Measurements from ENCODE around the gene GRM7.
A peak's percentile ranks its signal among the peaks of the same experiment; 100 is the strongest.

The GRM7 gene

GRCh38 chr3:7307410-7307809 is 446.5 kb downstream of the GRM7 start:
- Histone ChIP-seq H3K27ac (ENCODE audit: low read depth, low read length) (no peak overlapping the region), H3K9ac (ENCODE audit: low read length) (no peak overlapping the region), H3K9me3 (ENCODE audit: low read length) (peaks cover 5% of the 10 kb centered on the region), H3K4me1 (ENCODE audit: insufficient read depth, low read length) (peaks cover 14% of the 10 kb centered on the region), H3K4me3 (ENCODE audit: low read depth in 1 of 2, low read length in 2 of 2) (no peak overlapping the region), H3K27me3 (ENCODE audit: control insufficient read depth in 1 of 2, insufficient read depth in 2 of 2, low read length in 2 of 2) (no peaks in the 10 kb centered on the region), H3K36me3 (ENCODE audit: insufficient read depth, low read length) (no peaks in the 10 kb centered on the region)

DNA sequence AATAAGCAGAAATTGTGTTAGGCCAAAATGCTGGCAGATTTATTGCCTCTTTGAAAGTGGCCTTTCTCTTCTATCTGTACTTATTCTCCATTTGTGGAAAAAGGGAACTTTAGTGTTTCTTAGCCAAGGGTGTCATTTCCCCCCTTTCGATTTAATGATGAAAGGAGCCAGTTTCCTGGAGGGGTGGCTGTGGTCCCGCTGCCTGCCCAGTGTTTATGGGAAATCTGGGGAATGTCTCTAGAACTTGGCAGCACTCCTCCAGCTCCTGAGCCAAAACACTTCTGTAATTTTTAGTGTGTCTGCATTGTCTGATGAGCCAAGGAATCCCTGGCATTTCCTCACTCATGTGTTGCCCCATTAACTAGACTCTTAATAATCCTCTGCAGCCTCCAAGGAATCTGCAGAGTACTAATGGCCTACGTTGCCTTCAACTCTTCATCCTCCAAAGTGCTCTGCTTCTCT is 448.8 kb downstream of the GRM7 start:
- no peaks in the 10 kb centered on the region for H3K36me3 ChIP-seq (ENCODE audit: insufficient read depth, low read length)

GRCh38 chr3:7315037-7315436 is 454.1 kb downstream of the GRM7 start:
- no peaks in the 10 kb centered on the region for H3K36me3 ChIP-seq (ENCODE audit: insufficient read depth, low read length)
- no peaks in the 10 kb centered on the region for H3K27me3 ChIP-seq (ENCODE audit: control insufficient read depth in 1 of 2, insufficient read depth in 2 of 2, low read length in 2 of 2)
- H3K27ac ChIP-seq (ENCODE audit: low read depth, low read length), result no peak overlapping the region
- H3K4me3 ChIP-seq (ENCODE audit: low read depth in 1 of 2, low read length in 2 of 2), result no peak overlapping the region
- no peak overlapping the region for H3K9ac ChIP-seq (ENCODE audit: low read length)
- peaks cover under 1% of the 10 kb centered on the region for H3K4me1 ChIP-seq (ENCODE audit: insufficient read depth, low read length)
- H3K9me3 ChIP-seq (ENCODE audit: low read length), result no peaks in the 10 kb centered on the region

More for the DNA sequence above, 448.8 kb downstream of the GRM7 start:
- Histone ChIP-seq H3K4me3 (ENCODE audit: low read depth in 1 of 2, low read length in 2 of 2) (peak overlapping the region in 1 of 2 donors; percentile 20), H3K9me3 (ENCODE audit: low read length) (no peaks in the 10 kb centered on the region), H3K27ac (ENCODE audit: low read depth, low read length) (no peak overlapping the region), H3K9ac (ENCODE audit: low read length) (no peak overlapping the region), H3K27me3 (ENCODE audit: control insufficient read depth in 1 of 2, insufficient read depth in 2 of 2, low read length in 2 of 2) (no peaks in the 10 kb centered on the region), H3K4me1 (ENCODE audit: insufficient read depth, low read length) (peaks cover 14% of the 10 kb centered on the region)

DNA sequence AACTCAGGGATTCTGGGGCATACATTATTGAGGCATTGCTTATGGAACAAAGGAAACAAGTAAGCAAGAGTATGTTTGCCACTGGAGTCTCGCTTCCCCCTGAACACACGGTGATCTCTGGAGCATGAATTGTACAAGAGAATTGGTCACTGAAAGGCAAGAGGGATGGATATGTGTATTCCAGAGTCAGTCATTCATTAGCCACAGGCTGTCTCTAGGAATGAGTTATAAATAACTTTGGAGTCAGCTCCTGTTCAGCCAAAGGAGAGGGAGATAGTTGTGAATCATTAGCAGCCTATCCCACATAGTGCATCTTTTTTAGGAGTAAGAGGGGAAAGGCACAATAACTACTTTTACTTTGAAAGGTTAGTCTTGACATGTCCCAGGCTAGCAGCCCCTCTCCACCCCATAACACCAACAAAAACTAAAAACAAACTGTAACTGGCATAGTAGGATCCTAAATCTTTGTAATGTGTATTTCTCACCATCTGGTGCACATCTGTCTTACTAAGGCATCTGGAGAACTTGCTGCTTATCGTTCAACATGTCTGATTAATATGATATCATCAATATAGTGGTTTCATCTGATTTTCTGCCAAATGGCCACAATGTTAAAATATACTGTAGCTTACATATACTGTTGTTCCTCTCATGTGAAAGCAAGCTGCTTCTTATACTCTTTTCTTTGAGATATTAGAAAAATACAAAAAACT is 462.2 kb downstream of the GRM7 start:
- H3K9me3 ChIP-seq (ENCODE audit: low read length), result no peaks in the 10 kb centered on the region
- H3K9ac ChIP-seq (ENCODE audit: low read length), result no peak overlapping the region
- H3K27me3 ChIP-seq (ENCODE audit: control insufficient read depth in 1 of 2, insufficient read depth in 2 of 2, low read length in 2 of 2), result no peaks in the 10 kb centered on the region
- no peaks in the 10 kb centered on the region for H3K36me3 ChIP-seq (ENCODE audit: insufficient read depth, low read length)
- no peak overlapping the region for H3K4me3 ChIP-seq (ENCODE audit: low read depth in 1 of 2, low read length in 2 of 2)
- H3K27ac ChIP-seq (ENCODE audit: low read depth, low read length), result no peak overlapping the region
- no peaks in the 10 kb centered on the region for H3K4me1 ChIP-seq (ENCODE audit: insufficient read depth, low read length)

DNA sequence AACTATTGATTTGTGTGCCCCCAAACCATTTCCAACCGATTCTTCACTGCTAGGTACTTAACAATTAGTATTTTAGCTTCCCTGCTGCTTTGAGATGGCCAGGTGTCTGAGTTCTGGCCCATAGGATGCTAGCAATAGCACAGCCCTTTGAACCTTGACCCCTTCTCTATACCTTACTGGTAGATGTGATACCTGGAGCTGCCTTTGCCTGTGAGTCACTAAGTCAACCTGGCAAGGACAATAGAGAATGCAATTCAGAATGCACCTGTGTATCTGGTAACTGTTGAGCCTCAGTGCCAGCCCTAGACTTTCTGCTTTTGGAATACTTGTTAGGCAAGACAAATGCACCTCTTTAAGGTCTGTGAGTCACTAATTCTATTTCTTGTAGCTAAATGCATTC is 467.4 kb downstream of the GRM7 start:
- Histone ChIP-seq H3K4me1 (ENCODE audit: insufficient read depth, low read length) (no peaks in the 10 kb centered on the region), H3K36me3 (ENCODE audit: insufficient read depth, low read length) (no peaks in the 10 kb centered on the region)

DNA sequence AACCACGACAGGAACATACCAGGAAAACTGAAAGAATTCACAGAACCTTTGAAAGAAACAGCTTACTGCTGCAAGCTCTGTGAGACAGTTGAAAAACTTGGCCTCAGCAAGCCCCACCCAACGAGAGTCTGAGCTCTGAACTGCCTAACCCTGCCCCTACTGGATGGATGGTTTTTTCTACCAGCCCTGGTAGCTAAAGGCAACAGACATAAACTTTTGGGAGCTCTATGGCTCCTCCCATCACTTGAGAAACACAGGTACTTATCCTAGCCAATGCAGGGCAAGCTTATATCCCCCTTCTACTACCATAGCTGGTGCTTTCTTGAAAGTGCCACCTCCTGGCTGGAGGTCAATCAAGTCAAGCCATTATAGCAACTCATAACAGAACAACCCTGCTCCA is 471.8 kb downstream of the GRM7 start:
- Histone ChIP-seq H3K27ac (ENCODE audit: low read depth, low read length) (no peak overlapping the region), H3K36me3 (ENCODE audit: insufficient read depth, low read length) (no peaks in the 10 kb centered on the region), H3K4me1 (ENCODE audit: insufficient read depth, low read length) (no peaks in the 10 kb centered on the region), H3K9me3 (ENCODE audit: low read length) (no peaks in the 10 kb centered on the region), H3K4me3 (ENCODE audit: low read depth in 1 of 2, low read length in 2 of 2) (no peak overlapping the region), H3K9ac (ENCODE audit: low read length) (no peak overlapping the region), H3K27me3 (ENCODE audit: control insufficient read depth in 1 of 2, insufficient read depth in 2 of 2, low read length in 2 of 2) (no peaks in the 10 kb centered on the region)

More for the DNA sequence above, 467.4 kb downstream of the GRM7 start:
- H3K4me3 ChIP-seq (ENCODE audit: low read depth in 1 of 2, low read length in 2 of 2), result no peak overlapping the region
- H3K27me3 ChIP-seq (ENCODE audit: control insufficient read depth in 1 of 2, insufficient read depth in 2 of 2, low read length in 2 of 2), result no peaks in the 10 kb centered on the region
- H3K27ac ChIP-seq (ENCODE audit: low read depth, low read length), result no peak overlapping the region
- H3K9me3 ChIP-seq (ENCODE audit: low read length), result no peaks in the 10 kb centered on the region
- no peak overlapping the region for H3K9ac ChIP-seq (ENCODE audit: low read length)

GRCh38 chr3:7333125-7333524 is 472.2 kb downstream of the GRM7 start:
- Histone ChIP-seq H3K9ac (ENCODE audit: low read length) (no peak overlapping the region), H3K36me3 (ENCODE audit: insufficient read depth, low read length) (no peaks in the 10 kb centered on the region)

DNA sequence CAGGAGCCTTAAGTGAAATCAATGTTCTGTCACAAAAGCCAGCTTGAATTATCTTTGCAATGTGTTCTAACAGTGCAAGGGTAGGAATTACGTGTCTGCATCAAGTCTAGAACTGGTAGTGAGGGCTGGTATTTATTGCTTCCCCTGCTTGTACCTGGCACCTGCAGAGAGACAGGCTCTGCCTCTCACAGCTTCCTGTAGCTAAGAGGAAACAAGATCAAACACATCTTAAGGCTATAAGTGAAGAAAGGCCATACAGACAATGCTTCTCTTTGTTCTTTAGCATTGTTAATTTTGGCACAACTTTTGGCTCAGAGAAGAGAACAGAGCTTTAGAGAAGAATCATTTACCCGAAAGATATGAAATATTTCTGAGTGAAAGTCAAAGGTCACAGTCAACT is 479.9 kb downstream of the GRM7 start:
- no peaks in the 10 kb centered on the region for H3K4me1 ChIP-seq (ENCODE audit: insufficient read depth, low read length)
- H3K36me3 ChIP-seq (ENCODE audit: insufficient read depth, low read length), result no peaks in the 10 kb centered on the region
- H3K27ac ChIP-seq (ENCODE audit: low read depth, low read length), result no peak overlapping the region
- H3K27me3 ChIP-seq (ENCODE audit: control insufficient read depth in 1 of 2, insufficient read depth in 2 of 2, low read length in 2 of 2), result no peaks in the 10 kb centered on the region
- no peak overlapping the region for H3K9ac ChIP-seq (ENCODE audit: low read length)
- no peak overlapping the region for H3K4me3 ChIP-seq (ENCODE audit: low read depth in 1 of 2, low read length in 2 of 2)
- H3K9me3 ChIP-seq (ENCODE audit: low read length), result no peaks in the 10 kb centered on the region

More at GRCh38 chr3:7333125-7333524, 472.2 kb downstream of the GRM7 start:
- no peaks in the 10 kb centered on the region for H3K27me3 ChIP-seq (ENCODE audit: control insufficient read depth in 1 of 2, insufficient read depth in 2 of 2, low read length in 2 of 2)
- H3K4me1 ChIP-seq (ENCODE audit: insufficient read depth, low read length), result no peaks in the 10 kb centered on the region
- no peak overlapping the region for H3K27ac ChIP-seq (ENCODE audit: low read depth, low read length)
- no peak overlapping the region for H3K4me3 ChIP-seq (ENCODE audit: low read depth in 1 of 2, low read length in 2 of 2)
- H3K9me3 ChIP-seq (ENCODE audit: low read length), result no peaks in the 10 kb centered on the region

DNA sequence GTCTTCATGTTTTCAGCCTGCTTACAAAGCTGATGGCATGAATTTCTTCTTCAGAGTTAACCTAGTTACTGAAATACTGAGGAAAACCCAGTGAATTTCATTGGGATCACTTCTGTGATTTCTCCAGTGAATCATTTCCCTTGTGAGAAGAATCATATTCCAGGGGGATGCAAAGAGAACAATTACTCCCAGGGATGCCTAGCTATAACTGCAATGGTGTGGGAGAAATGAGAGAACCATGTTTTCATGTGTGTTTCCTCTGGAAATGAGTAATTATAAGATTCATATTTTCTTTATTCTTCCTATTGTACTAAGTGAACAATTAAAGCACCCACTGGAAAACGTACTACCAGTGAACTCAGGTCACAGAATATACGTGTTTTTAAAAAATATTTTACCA is 485.4 kb downstream of the GRM7 start:
- H3K9me3 ChIP-seq (ENCODE audit: low read length), result no peaks in the 10 kb centered on the region
- H3K4me1 ChIP-seq (ENCODE audit: insufficient read depth, low read length), result no peaks in the 10 kb centered on the region
- H3K9ac ChIP-seq (ENCODE audit: low read length), result no peak overlapping the region
- no peak overlapping the region for H3K4me3 ChIP-seq (ENCODE audit: low read depth in 1 of 2, low read length in 2 of 2)
- no peak overlapping the region for H3K27ac ChIP-seq (ENCODE audit: low read depth, low read length)
- no peaks in the 10 kb centered on the region for H3K36me3 ChIP-seq (ENCODE audit: insufficient read depth, low read length)
- H3K27me3 ChIP-seq (ENCODE audit: control insufficient read depth in 1 of 2, insufficient read depth in 2 of 2, low read length in 2 of 2), result no peaks in the 10 kb centered on the region

DNA sequence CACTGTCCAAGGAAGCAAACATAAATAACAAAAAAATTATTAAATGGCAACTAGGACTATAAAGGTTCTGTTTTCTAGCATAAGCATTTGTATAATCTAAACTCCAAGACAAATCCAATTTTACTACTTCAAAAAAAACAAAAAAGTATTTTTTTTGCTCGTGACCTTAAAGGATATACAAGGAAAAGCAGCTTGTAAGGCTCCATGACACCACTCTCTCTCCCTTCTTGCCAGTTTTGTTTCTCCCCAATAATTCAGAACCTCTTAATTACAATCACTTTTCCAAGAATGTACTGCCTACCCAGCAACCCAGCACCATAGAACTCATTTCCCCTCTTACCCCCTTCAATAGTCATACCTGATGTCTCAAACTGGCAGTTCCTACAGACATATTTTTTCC is 496.2 kb downstream of the GRM7 start:
- Histone ChIP-seq H3K9me3 (ENCODE audit: low read length) (no peaks in the 10 kb centered on the region), H3K9ac (ENCODE audit: low read length) (no peak overlapping the region), H3K36me3 (ENCODE audit: insufficient read depth, low read length) (no peaks in the 10 kb centered on the region), H3K4me3 (ENCODE audit: low read depth in 1 of 2, low read length in 2 of 2) (no peak overlapping the region), H3K27ac (ENCODE audit: low read depth, low read length) (no peak overlapping the region), H3K27me3 (ENCODE audit: control insufficient read depth in 1 of 2, insufficient read depth in 2 of 2, low read length in 2 of 2) (no peaks in the 10 kb centered on the region), H3K4me1 (ENCODE audit: insufficient read depth, low read length) (peaks cover 5% of the 10 kb centered on the region)

DNA sequence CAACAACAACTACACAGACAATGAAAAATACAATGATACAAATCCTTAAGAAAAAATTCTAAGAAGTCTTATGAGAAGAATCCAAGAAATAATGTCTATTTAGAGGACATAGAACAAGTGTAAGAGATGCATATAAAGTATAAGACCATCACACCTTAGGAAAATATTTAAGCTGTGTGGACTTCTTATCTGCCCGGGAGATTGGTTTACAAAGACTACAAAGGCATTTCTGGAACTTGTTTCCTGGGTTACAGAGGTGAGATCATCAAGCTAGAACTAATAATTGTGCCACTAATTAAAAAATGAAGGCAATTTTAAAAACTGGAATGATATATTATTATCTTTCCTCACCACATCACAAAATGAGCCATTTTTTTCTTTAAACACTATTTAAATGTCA is 507.1 kb downstream of the GRM7 start:
- Histone ChIP-seq H3K9me3 (ENCODE audit: low read length) (no peaks in the 10 kb centered on the region), H3K4me1 (ENCODE audit: insufficient read depth, low read length) (no peaks in the 10 kb centered on the region), H3K27me3 (ENCODE audit: control insufficient read depth in 1 of 2, insufficient read depth in 2 of 2, low read length in 2 of 2) (no peaks in the 10 kb centered on the region), H3K36me3 (ENCODE audit: insufficient read depth, low read length) (no peaks in the 10 kb centered on the region), H3K9ac (ENCODE audit: low read length) (no peak overlapping the region), H3K4me3 (ENCODE audit: low read depth in 1 of 2, low read length in 2 of 2) (no peak overlapping the region), H3K27ac (ENCODE audit: low read depth, low read length) (no peak overlapping the region)

DNA sequence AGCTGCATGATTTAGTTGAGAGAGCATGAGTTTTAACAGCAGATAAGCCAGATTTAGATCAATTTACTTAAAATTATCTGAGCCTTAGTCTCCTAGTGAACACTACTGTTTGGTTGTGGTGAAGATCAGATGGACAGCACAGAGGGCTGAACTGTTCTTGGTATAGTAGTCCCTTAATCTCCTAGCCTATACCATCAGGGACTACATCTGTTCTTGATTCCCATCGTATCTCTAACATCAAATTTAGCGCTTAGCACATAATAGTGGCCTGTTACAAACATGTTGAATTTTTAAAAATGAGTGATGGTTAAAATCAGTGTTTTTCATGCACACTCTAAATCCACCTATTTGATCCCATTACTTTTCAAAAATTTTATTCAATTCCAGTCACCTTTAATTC is 507.7 kb downstream of the GRM7 start:
- Histone ChIP-seq H3K27me3 (ENCODE audit: control insufficient read depth in 1 of 2, insufficient read depth in 2 of 2, low read length in 2 of 2) (no peaks in the 10 kb centered on the region), H3K36me3 (ENCODE audit: insufficient read depth, low read length) (no peaks in the 10 kb centered on the region), H3K9me3 (ENCODE audit: low read length) (no peaks in the 10 kb centered on the region), H3K4me1 (ENCODE audit: insufficient read depth, low read length) (no peaks in the 10 kb centered on the region), H3K4me3 (ENCODE audit: low read depth in 1 of 2, low read length in 2 of 2) (no peak overlapping the region), H3K27ac (ENCODE audit: low read depth, low read length) (no peak overlapping the region), H3K9ac (ENCODE audit: low read length) (no peak overlapping the region)
